ENCODE data around the gene RBM20.

- TF ChIP-seq, protein P1, sequence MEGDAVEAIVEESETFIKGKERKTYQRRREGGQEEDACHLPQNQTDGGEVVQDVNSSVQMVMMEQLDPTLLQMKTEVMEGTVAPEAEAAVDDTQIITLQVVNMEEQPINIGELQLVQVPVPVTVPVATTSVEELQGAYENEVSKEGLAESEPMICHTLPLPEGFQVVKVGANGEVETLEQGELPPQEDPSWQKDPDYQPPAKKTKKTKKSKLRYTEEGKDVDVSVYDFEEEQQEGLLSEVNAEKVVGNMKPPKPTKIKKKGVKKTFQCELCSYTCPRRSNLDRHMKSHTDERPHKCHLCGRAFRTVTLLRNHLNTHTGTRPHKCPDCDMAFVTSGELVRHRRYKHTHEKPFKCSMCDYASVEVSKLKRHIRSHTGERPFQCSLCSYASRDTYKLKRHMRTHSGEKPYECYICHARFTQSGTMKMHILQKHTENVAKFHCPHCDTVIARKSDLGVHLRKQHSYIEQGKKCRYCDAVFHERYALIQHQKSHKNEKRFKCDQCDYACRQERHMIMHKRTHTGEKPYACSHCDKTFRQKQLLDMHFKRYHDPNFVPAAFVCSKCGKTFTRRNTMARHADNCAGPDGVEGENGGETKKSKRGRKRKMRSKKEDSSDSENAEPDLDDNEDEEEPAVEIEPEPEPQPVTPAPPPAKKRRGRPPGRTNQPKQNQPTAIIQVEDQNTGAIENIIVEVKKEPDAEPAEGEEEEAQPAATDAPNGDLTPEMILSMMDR (IDR thresholded peaks at IDR 0.05; ENCODE audit: low read length) = no peak
- no peak for TF ChIP-seq EZH2 (optimal IDR thresholded peaks at IDR 0.05; ENCODE audit: low read depth, low read length)
Measured at GRCh38 chr10:110876788-110877187, 232.7 kb downstream of the RBM20 start.

All from MM.1S (cell line).